Measurements from ENCODE around the gene SLC15A2. TPM values are rescaled to one million over a fixed set of nuclear protein-coding genes. Genes with fewer than 3 reads are reported as not detected.

Gene SLC15A2
- polyA plus RNA-seq, 1 donor (not counting 4 experiments of a cell fraction or from before 2014, with no cell fraction given): 2.6 TPM

DNA sequence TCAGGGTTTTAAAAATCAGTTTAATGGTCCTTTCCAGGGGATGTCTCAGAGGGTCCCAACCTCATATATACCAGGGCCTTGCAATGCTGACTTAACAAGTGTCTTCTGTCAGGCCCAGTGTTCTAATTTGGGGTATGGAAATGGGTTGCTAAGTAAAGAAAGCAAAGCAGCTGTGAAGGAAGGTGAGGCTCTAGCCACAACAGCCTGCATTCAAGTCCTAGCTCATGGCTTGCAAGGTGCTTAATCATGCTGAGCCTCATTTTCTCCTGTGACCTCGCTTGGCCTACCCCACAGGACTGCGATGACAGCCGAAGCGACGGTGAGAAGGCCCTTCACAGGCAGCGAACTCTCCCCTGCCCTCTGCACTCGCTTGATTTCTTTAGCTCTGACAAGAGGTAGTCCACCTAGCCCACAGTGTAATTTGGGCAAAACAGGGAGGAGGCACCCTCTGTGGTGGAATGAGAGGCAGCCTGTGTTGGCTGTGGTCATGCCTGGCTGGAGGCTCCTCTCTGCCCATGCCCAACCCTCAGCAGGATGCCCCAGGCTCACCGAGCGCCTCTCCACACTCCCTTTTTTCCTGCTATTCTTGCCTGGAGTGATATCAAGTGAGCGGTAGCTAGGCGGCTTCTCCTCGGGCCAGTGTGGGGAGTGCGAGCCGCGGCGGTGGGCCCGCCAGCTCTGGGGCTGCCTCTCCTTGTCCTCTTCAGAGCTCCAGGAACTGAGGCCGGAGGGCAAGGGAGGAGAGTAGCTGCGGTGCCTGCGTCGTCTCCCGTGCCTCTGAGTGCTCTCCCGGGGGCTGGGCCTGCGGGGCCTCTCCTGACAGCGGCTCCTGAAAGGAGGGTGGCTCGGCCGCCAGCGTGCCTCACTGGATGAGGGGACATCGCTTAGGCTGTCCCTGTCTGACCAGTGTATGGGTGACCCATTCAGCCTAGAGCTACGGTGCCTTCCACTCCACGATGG, 98.7 kb downstream of the SLC15A2 start:
- no peaks in the 10 kb centered on the region for H3K27me3 ChIP-seq (ENCODE audit: control insufficient read depth, extremely low read depth, insufficient read depth, low read length)
- no peak overlapping the region for H3K4me2 ChIP-seq (ENCODE audit: control insufficient read depth, extremely low read depth, insufficient read depth, low read depth, low read length)
- no peaks in the 10 kb centered on the region for H3K9me1 ChIP-seq (ENCODE audit: control insufficient read depth, extremely low read depth, insufficient read depth, low read length)
- no peak for DNase-seq (ENCODE audit: low read depth, low spot score)
- no peak overlapping the region for H3K9ac ChIP-seq (ENCODE audit: control insufficient read depth, extremely low read depth, insufficient read depth, low read length)
- H3K4me3 ChIP-seq (ENCODE audit: control insufficient read depth in 2 of 3, extremely low read depth in 1 of 3, insufficient read depth in 2 of 3, low read depth in 1 of 3, low read length in 3 of 3): no peak overlapping the region
- H3K4me1 ChIP-seq (ENCODE audit: control insufficient read depth, extremely low read depth, insufficient read depth, low read length): peaks cover 18% of the 10 kb centered on the region
- H3K79me2 ChIP-seq (ENCODE audit: control insufficient read depth, insufficient read depth, low read length): no peaks in the 10 kb centered on the region
- H4K20me1 ChIP-seq (ENCODE audit: control insufficient read depth, extremely low read depth, insufficient read depth, low read length): no peaks in the 10 kb centered on the region
- no peak overlapping the region for H2AFZ ChIP-seq (ENCODE audit: control insufficient read depth, low read length)
- H3K9me3 ChIP-seq (ENCODE audit: control insufficient read depth, low read depth, low read length): no peaks in the 10 kb centered on the region
- H3K27ac ChIP-seq (ENCODE audit: control insufficient read depth, insufficient read depth, low read length): no peak overlapping the region
- FAIRE-seq: no peak
- no peaks in the 10 kb centered on the region for H3K36me3 ChIP-seq (ENCODE audit: control insufficient read depth in 2 of 2, extremely low read depth in 1 of 2, insufficient read depth in 2 of 2, low read length in 2 of 2)
- TF ChIP-seq, protein P1, sequence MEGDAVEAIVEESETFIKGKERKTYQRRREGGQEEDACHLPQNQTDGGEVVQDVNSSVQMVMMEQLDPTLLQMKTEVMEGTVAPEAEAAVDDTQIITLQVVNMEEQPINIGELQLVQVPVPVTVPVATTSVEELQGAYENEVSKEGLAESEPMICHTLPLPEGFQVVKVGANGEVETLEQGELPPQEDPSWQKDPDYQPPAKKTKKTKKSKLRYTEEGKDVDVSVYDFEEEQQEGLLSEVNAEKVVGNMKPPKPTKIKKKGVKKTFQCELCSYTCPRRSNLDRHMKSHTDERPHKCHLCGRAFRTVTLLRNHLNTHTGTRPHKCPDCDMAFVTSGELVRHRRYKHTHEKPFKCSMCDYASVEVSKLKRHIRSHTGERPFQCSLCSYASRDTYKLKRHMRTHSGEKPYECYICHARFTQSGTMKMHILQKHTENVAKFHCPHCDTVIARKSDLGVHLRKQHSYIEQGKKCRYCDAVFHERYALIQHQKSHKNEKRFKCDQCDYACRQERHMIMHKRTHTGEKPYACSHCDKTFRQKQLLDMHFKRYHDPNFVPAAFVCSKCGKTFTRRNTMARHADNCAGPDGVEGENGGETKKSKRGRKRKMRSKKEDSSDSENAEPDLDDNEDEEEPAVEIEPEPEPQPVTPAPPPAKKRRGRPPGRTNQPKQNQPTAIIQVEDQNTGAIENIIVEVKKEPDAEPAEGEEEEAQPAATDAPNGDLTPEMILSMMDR (optimal IDR thresholded peaks at IDR 0.05 in 1 of 3, IDR thresholded peaks at IDR 0.05 in 1 of 3, conservative IDR thresholded peaks at IDR 0.05 in 1 of 3; ENCODE audit: extremely low read depth in 1 of 3, insufficient read depth in 2 of 3, low read length in 3 of 3): no peak
- TF ChIP-seq EZH2 (IDR thresholded peaks at IDR 0.05; ENCODE audit: low read length): no peak
- dilution Hi-C loops (cut with MboI; ENCODE audit: extremely low pct_ligation_motif_present, low sequenced_read_pairs): no loop called here

Other genes starting within 250 kb of the SLC15A2 start
- 0.03 to 0.42 TPM (median 0.10 TPM) in 3 replicates for gene HCLS1, start 233.5 kb upstream of the SLC15A2 start, polyA plus RNA-seq
- 10.8 to 21.9 TPM (median 21.7 TPM) in 3 replicates for gene GOLGB1, start 144.7 kb upstream of the SLC15A2 start, polyA plus RNA-seq
- gene IQCB1, start 59.3 kb upstream of the SLC15A2 start, polyA plus RNA-seq: 6.7 to 14.7 TPM (median 8.7 TPM) in 3 replicates
- gene EAF2, start 59.2 kb upstream of the SLC15A2 start, polyA plus RNA-seq: 3.1 to 4.4 TPM (median 3.3 TPM) in 3 replicates
- 0.06 to 0.28 TPM (median 0.09 TPM) in 3 replicates for gene ILDR1, start 127.8 kb downstream of the SLC15A2 start, polyA plus RNA-seq
- gene CD86, start 161.0 kb downstream of the SLC15A2 start, polyA plus RNA-seq: 2.9 to 6.9 TPM (median 6.1 TPM) in 3 replicates